ENCODE data around the gene B4GALT4. TPM values are rescaled to one million over a fixed set of nuclear protein-coding genes. Genes with fewer than 3 reads are reported as not detected.

B4GALT4 gene
- total RNA-seq, 1 experiment from 2014 or later = 46.5 TPM

Other genes with a start within 250 kb of the B4GALT4 start
- gene IGSF11, start 206.0 kb downstream of the B4GALT4 start, total RNA-seq (2021) = 1.2 and 1.6 TPM in 2 replicates
- gene TEX55, start 94.7 kb downstream of the B4GALT4 start, total RNA-seq (2021) = not detected in 2 replicates
- 0.33 and 1.0 TPM in 2 replicates for gene UPK1B, start 67.3 kb downstream of the B4GALT4 start, total RNA-seq (2021)
- 2.2 and 2.4 TPM in 2 replicates for gene ARHGAP31, start 53.5 kb upstream of the B4GALT4 start, total RNA-seq (2021)
- gene TMEM39A, start 222.7 kb upstream of the B4GALT4 start, total RNA-seq (2021) = 40.4 and 45.0 TPM in 2 replicates
- 22.9 and 23.3 TPM in 2 replicates for gene POGLUT1, start 228.1 kb upstream of the B4GALT4 start, total RNA-seq (2021)